Fibroblast of the aortic adventitia (primary cell): ENCODE measurements around the gene POU3F2. TPM values are rescaled to one million over a fixed set of nuclear protein-coding genes. Genes with fewer than 3 reads are reported as not detected.
A peak's percentile ranks its signal among the peaks of the same experiment; 100 is the strongest.

Experiments used
- DNase-seq: peaks from one replicate; pipeline ENCODE4 v3.0.0-alpha.2; 2010; ENCODE audit warnings: low read depth
- H3K4me3 ChIP-seq: 2 replicates; pipeline ENCODE4 v1.5.1; 2011; ENCODE audit warnings: low read depth, mild to moderate bottlenecking, control low read depth, low read length, moderate library complexity
- CTCF ChIP-seq: IDR thresholded peaks from 2 replicates; pipeline ENCODE4 v1.5.1; 2011; ENCODE audit warnings: mild to moderate bottlenecking, low read length, control low read depth, inconsistent platforms; ENCODE audit not compliant: insufficient read depth
- total RNA-seq: library from RNA; depleted of rRNA; stranded (reverse); fragments of >200 nt; gene quantifications from 2 replicates; pipeline ENCODE4 v1.2.3, GENCODE V29; 2012; ENCODE audit warnings: low replicate concordance

Gene POU3F2
- total RNA-seq, 1 donor: not detected

GRCh38 chr6:98871057-98871456 is 36.7 kb downstream of the POU3F2 start:
- no peak overlapping the region for H3K4me3 ChIP-seq
- TF ChIP-seq CTCF: no peak
- peak; percentile 28 for DNase-seq

GRCh38 chr6:98871821-98872220 is 37.4 kb downstream of the POU3F2 start:
- no peak for TF ChIP-seq CTCF
- DNase-seq: no peak
- H3K4me3 ChIP-seq: no peak overlapping the region

GRCh38 chr6:98875375-98875774 is 41.0 kb downstream of the POU3F2 start:
- DNase-seq: no peak
- no peak for TF ChIP-seq CTCF
- no peak overlapping the region for H3K4me3 ChIP-seq

GRCh38 chr6:98877250-98877649 is 42.9 kb downstream of the POU3F2 start:
- TF ChIP-seq CTCF: no peak
- DNase-seq: no peak
- no peak overlapping the region for H3K4me3 ChIP-seq

- no peak for TF ChIP-seq CTCF
- H3K4me3 ChIP-seq: no peak overlapping the region
- DNase-seq: no peak
Observed at GRCh38 chr6:98880486-98880885, 46.1 kb downstream of the POU3F2 start.

GRCh38 chr6:98885330-98885729 is 51.0 kb downstream of the POU3F2 start:
- no peak for TF ChIP-seq CTCF
- H3K4me3 ChIP-seq: no peak overlapping the region
- no peak for DNase-seq

GRCh38 chr6:98887650-98888049 is 53.3 kb downstream of the POU3F2 start:
- TF ChIP-seq CTCF: no peak
- DNase-seq: no peak
- no peak overlapping the region for H3K4me3 ChIP-seq
